HepG2 (cell line): Measurements from ENCODE around the gene BARX1.

ENCODE experiments used
- CREM ChIP-seq, 2 experiments: sonication (generic) in 1 of 2; formaldehyde crosslinking in 1 of 2; IDR thresholded peaks; 2 replicates each; pipeline versions ENCODE4 v1.4.0 to v1.6.1; 2016 to 2020; ENCODE audit warnings: antibody characterized with exemption in 1 of 2, mild to moderate bottlenecking in 1 of 2, missing genetic modification reagents in 1 of 2
- EP300 ChIP-seq, 3 experiments: sonication (generic) in 1 of 3; formaldehyde crosslinking in 1 of 3; IDR thresholded peaks; 2 replicates each; pipeline versions ENCODE4 v1.5.1 to v1.6.1; 2011 to 2020; ENCODE audit warnings: low read depth in 2 of 3, low read length in 2 of 3, borderline replicate concordance in 1 of 3, improper control_type of control experiment in 1 of 3, mild to moderate bottlenecking in 1 of 3, missing genetic modification reagents in 1 of 3, moderate library complexity in 1 of 3
- JDP2 ChIP-seq: sonication (generic); formaldehyde crosslinking; IDR thresholded peaks from 2 replicates; pipeline ENCODE4 v1.8.1; 2022; ENCODE audit warnings: missing genetic modification reagents, borderline replicate concordance
- KAT8 ChIP-seq: IDR thresholded peaks from 2 replicates; pipeline ENCODE4 v1.6.1; 2016; ENCODE audit warnings: missing genetic modification reagents, missing compliant biosample characterization
- KLF9 ChIP-seq: IDR thresholded peaks from 2 replicates; pipeline ENCODE4 v1.6.1; 2016; ENCODE audit warnings: low read depth
- MYC ChIP-seq: sonication (generic); formaldehyde crosslinking; IDR thresholded peaks from 2 replicates; pipeline ENCODE4 v1.9.0; 2021; ENCODE audit warnings: missing genetic modification reagents, borderline replicate concordance
- NFE2L2 ChIP-seq: fragments of 150-350 bp; IDR thresholded peaks from 2 replicates; pipeline ENCODE4 v1.6.1; 2014; ENCODE audit warnings: low read length
- NR2C2 ChIP-seq: sonication (generic); formaldehyde crosslinking; IDR thresholded peaks from 2 replicates; pipeline ENCODE4 v1.4.0; 2020; ENCODE audit warnings: missing genetic modification reagents, mild to moderate bottlenecking, moderate library complexity, borderline replicate concordance
- POLR2A ChIP-seq, 2 experiments: IDR thresholded peaks; 2 replicates each; pipeline ENCODE4 v1.6.1; 2011; ENCODE audit warnings: low read depth in 2 of 2, low read length in 2 of 2, mild to moderate bottlenecking in 1 of 2, moderate library complexity in 1 of 2; ENCODE audit not compliant: insufficient read depth in 1 of 2
- POLR2AphosphoS5 ChIP-seq: IDR thresholded peaks from 2 replicates; pipeline ENCODE4 v1.6.1; 2012; ENCODE audit warnings: low read depth, low read length
- ZNF17 ChIP-seq: sonication (generic); formaldehyde crosslinking; IDR thresholded peaks from 2 replicates; pipeline ENCODE4 v1.5.0; 2020; ENCODE audit warnings: mild to moderate bottlenecking, missing genetic modification reagents
- ZNF44 ChIP-seq: sonication (generic); formaldehyde crosslinking; IDR thresholded peaks from 2 replicates; pipeline ENCODE4 v1.5.1; 2020; ENCODE audit warnings: mild to moderate bottlenecking, missing genetic modification reagents
- TF ChIP-seq, protein P1 (sequence below): sonication (generic); formaldehyde crosslinking; IDR thresholded peaks from 2 replicates; pipeline ENCODE4 v1.5.0; 2020; ENCODE audit warnings: mild to moderate bottlenecking, missing genetic modification reagents, moderate library complexity

DNA sequence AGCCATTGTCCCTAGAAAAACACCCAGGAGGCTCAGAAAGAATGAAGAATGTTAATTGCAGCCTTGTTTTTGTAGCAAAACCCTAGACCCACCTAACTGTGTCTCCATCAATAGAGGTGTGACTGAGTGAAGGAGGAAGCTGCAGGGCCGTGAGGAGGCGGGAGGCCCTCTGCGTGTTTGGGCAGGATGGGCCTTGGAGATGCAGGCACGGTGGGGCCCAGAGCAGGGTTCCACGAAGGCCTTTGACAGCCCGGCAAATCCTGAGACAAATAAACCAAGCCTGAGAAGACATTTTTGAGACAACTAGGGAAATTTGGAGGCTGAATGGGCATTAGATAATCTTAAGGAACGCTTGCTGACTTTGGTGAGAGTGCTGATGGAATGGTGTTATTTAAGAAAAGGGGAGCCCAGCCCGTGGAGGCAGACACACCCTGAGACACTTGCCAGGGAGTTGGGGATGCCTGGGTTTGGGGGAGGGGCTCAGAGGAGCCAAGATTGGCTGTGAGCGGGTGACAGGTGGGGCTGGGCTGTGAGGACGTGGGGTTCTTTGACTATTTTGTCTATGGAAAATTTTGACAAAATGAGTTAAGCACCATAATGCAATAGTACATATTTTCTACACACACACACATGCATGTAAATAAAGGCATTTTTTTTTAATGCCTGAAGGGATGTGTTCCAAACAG is 48.8 kb downstream of the BARX1 start:
- TF ChIP-seq NFE2L2: no peak
- TF ChIP-seq MYC (CRISPR knock-in tag): no peak
- no peak for TF ChIP-seq ZNF44
- no peak for TF ChIP-seq KLF9 (CRISPR knock-in tag)
- no peak for TF ChIP-seq CREM (IDR thresholded peaks at IDR 0.05)
- no peak for TF ChIP-seq CREM (CRISPR knock-in tag; IDR thresholded peaks at IDR 0.05)
- TF ChIP-seq, protein P1, sequence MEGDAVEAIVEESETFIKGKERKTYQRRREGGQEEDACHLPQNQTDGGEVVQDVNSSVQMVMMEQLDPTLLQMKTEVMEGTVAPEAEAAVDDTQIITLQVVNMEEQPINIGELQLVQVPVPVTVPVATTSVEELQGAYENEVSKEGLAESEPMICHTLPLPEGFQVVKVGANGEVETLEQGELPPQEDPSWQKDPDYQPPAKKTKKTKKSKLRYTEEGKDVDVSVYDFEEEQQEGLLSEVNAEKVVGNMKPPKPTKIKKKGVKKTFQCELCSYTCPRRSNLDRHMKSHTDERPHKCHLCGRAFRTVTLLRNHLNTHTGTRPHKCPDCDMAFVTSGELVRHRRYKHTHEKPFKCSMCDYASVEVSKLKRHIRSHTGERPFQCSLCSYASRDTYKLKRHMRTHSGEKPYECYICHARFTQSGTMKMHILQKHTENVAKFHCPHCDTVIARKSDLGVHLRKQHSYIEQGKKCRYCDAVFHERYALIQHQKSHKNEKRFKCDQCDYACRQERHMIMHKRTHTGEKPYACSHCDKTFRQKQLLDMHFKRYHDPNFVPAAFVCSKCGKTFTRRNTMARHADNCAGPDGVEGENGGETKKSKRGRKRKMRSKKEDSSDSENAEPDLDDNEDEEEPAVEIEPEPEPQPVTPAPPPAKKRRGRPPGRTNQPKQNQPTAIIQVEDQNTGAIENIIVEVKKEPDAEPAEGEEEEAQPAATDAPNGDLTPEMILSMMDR: no peak
- no peak for TF ChIP-seq EP300 (IDR thresholded peaks at IDR 0.05; ENCODE audit: low read depth in 2 of 2, low read length in 2 of 2)
- no peak for TF ChIP-seq EP300 (CRISPR knock-in tag; IDR thresholded peaks at IDR 0.05; ENCODE audit: borderline replicate concordance)
- no peak for TF ChIP-seq KAT8
- TF ChIP-seq NR2C2 (CRISPR knock-in tag): no peak
- TF ChIP-seq POLR2AphosphoS5: no peak
- TF ChIP-seq JDP2 (CRISPR knock-in tag): no peak
- no peak for TF ChIP-seq POLR2A (IDR thresholded peaks at IDR 0.05; ENCODE audit: insufficient read depth in 1 of 2, low read depth in 2 of 2, low read length in 2 of 2)
- TF ChIP-seq ZNF17 (CRISPR knock-in tag): no peak
